ENCODE results near the gene CREBBP.
"Not testable (repeated sequence)": the region's sequence is repeated elsewhere in the genome, so short reads cannot be mapped to it uniquely, and the experiment has no call there.

Gene CREBBP

DNA sequence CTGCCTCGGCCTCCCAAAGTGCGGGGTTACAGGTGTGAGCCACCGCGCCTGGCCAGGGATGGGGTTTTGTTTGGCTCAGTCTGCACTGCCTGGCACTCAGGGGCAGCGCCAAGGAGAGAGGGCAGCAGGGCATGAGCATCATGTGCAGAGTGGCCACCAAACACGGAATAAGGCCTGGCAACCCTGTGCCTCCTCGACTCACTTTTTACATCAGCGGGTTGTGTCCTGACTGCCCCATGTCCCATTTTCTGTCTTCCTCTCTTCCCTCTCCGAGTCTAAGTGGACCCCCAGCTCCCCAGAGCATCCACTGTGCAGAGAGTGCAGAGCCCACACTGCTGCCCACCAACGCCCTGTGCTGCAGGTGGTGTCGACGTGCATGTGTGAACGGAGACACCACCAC is 145.0 kb downstream of the CREBBP start:
- no peak for DNase-seq (ENCODE audit: low read depth)

DNA sequence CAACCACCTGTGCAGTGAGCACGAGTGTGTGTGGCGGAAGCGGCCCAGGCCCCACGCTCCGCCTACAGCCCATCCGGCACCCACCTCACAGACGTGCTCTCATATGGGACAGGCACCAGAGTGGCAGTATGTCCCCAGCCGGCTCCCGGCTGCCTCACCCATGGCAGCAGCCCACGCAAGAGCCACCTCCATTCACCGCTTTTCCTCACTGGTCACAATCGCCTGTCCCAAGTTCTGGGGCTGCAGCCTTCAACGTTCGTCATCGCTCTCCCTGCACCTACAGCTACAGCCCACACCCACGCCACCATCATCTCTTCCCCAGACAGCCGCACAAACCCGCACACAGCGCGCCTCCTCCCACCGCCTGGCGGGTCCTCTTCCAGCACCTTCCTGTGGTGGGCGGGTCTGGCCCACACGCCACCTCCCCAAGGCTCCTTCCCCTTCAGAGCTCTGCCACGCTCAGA is 145.7 kb downstream of the CREBBP start:
- no peak for DNase-seq (ENCODE audit: low read depth)

DNA sequence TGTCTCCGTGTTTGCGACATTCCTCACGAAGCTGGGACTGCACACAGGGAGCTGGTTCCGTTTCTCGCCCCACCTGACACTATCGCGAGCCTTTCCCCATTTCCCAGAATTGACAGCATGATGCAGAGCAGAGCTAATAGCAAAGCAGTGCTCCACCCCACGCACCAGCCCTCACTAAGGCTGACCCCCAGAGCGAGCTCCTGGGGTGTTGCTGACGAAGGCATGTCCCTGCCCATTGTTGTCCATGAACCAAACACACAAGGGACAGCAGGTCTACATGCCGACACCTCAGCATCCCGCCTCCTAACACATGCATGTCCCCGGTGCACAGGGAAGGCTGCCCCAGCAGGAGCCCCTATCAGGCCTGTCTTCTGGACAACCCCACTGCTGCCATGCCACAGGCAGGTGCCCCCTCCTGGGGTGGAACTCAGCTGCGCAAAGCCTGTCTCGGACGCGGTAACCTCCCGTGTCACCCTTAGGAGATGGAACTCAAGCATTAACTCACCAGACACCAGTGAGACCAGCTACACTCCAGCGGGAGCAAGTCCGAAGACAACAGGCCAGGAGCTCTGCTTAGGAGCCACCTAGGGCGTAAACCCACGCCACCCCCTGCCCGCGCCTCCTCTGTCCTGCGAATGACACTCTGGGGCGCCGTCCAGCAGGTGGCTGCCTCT is 146.3 kb downstream of the CREBBP start:
- no peak for DNase-seq (ENCODE audit: low read depth)

DNA sequence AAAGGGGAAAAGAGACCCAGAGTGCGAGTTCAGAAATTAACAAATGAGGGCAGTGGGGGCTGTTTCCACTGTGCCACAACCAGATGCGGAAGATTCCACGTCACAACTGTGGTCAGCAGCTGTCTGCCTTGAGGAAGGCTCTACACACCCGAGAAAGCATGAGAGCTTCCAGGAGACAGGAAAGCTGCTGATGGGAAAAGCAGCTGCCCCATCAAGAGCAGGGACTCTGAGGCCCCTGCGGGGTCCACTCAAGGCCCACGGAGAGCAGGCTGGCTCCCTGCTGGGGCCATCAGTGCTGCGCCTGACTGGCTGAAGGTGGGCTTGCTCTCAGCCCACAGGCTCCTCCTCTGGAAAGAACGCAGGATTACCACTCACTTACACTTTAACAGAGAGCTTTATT is 148.3 kb downstream of the CREBBP start:
- no peak for DNase-seq (ENCODE audit: low read depth)

DNA sequence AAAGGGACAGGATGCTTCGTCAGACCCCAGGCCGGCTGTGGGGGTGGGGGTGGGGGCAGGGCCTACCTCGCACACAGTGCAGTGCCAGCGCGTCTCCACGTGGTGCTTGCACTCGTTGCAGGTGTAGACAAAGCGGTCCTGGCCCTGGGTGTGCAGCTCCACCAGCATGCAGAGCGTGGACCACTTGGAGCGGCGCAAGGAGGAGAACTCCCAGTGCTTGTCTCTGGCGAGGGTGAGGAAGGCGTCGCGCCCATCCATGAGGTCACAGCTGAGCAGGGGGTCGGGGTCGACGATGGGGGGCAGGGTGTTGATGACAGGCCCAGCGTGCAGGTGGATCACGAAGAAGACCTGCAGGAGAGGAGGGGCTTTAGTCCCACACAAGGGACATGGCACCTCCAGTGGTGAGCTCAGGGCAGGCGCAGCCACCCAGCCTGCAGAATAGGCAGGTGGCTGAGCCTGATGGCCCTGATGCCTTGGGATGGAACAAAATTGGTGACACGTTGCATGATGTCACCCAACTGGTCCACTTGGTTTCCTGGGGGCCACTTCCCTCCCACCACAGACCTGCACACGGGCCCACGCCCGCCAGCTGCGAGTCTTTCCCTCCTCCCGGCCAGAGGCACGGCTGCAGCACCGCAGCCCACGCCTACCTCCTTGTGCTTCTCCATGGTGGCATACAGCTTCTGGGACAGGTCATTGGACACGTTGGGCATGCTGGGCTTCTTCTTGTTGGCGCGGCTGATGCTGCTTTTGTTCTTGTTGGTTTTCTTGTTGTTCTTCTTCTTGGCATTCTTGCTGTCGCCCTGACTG is 149.2 kb downstream of the CREBBP start:
- no peak for DNase-seq (ENCODE audit: low read depth)

DNA sequence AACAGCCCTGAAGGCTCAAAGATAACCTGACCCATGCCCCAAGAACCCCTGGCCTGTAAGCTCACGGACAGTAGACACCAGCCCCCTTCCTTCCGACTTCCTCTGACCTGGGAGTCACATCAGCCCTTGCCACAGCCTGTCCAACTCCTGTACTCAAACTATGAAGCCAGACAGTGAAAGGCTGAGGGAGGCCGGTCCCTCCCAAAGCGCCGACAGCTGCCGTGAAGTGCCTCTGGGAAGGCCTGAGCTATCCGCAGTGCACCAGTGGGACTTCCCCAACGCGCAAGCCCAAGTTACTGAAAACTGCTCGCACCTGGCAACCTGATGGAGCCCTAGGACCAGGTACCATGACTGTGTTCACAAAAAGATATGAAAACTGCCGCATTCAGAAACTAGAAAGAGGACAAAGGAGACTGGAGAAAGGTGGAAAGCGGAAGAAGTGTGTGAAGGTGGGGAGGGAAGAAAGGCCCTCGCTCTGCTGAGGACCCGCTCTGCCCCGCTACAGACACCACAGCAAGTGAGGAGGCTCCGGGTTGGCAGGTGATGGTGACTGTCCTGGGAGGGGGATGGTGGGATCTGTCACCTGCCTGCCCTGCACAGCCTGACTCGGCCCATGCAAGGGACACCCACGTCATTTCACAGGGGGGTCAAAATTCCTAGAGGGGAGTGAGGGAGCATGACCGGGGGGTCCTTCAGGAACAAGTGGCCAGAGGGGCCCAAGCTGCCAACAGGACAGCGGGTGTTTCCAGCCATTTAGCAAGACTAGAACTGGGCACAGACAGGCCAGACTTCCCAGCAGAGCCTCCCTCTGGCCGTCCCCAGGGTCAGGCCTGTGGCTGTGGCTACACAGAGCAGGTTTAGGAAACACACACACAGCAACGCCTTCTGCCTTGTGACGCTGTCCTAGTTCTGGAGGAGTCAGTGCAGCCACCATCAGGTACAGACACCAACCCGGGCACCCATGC is 150.1 kb downstream of the CREBBP start:
- DNase-seq (ENCODE audit: low read depth) = no peak

DNA sequence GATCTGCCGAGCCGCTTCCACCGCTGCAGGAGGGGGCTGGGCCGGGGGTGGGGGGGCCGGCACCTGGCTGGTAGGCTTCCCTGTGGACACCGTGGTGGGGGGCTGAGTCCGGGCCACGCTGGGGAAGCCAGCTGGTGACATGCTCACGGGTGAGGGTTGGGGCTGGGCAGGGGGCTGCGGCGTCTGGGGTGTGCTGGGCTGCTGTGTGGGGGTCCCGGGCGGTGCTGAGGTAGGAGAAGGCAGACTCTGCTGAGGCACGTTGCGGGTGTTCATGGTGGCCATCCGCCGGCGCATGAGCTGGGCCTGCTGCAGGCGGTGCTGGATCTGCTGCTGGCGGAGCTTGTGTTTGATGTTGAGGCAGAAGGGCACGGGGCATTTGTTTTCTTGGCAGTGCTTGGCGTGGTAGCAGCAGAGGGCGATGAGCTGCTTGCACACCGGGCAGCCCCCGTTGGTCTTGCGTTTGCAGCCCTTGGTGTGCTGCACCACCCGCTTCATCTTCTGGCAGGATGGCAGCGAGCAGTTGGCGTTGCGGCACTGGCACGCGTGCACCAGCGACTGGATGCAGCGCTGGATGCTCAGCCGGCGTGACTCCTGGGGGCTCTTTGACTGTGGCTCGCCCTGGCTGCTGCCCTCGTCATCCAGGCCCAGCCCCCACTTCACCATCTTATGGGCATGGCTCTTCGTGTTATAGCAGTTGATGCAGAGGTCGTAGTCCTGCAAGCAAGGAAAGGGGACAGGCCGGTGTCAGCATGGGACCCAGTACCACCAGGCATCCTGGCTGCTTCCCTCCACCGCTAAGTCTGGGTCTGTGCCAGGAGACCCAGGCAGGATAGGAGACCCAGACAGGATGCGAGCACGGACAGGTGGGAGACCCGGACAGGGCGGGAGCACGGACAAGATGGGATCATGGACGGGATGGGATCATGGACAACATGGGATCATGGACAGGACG is 151.1 kb downstream of the CREBBP start:
- DNase-seq (ENCODE audit: low read depth) = no peak

DNA sequence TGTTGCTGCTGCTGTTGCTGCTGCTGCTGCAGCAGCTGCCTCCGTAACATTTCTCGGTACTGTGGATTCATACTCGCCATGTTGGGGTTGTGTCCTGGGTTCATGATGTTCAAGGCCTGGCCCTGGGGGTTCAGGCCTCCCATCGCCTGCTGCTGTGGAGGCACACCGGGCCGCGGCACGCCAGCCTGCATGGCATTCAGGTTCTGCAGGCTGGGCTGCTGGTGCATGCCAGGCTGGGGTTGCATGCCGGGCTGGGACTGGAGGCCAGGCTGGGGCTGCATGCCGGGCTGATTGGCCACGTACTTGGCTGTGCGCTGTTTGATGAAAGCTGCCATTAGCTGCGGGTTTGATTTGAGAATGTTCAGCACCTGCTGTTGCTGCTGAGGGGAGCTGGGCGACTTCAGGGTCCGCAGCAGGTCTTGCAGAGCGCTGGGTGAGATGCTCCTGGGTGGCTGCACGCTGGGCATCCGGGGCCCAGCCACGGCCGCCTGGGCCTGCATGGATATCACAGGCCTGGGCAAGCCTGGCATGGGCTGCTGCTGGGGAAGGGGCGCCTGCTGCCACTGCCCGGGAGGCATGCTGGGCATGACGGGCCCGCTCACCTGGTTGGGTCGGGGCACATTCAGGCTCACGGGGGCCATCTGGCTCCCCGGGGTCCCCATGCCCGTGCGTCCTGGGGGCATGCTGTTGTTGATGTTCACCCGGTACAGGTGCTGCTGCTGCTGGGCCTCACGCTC is 151.9 kb downstream of the CREBBP start:
- no peak for DNase-seq (ENCODE audit: low read depth)

DNA sequence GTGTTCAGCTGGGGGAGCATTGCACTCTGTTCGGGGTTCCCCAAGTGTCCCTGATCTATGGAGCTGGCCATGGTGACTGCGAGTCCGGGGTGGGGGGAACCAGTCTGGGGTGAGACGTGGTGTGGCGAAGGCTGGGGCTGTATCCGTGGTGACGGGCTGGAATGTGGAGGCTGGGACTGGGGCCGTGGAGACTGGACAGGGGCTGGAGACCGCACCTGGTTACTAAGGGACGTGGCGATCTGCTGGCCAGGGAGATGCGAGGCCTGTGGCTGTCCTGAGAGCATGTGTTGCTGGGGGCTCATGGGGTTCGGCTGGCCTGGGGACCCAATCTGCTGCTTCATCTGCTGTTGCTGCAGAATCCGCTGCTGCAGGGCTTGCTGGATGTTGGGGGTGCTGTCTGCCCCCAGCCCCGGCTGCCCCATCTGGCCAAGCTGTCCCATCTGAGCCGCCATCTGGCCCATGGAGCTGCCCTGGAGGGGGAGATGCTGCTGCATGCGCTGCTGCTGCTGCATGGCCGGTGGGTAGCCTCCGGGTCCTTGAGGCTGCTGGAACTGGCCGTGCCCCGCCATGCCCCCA is 152.6 kb downstream of the CREBBP start:
- DNase-seq (ENCODE audit: low read depth) = no peak

DNA sequence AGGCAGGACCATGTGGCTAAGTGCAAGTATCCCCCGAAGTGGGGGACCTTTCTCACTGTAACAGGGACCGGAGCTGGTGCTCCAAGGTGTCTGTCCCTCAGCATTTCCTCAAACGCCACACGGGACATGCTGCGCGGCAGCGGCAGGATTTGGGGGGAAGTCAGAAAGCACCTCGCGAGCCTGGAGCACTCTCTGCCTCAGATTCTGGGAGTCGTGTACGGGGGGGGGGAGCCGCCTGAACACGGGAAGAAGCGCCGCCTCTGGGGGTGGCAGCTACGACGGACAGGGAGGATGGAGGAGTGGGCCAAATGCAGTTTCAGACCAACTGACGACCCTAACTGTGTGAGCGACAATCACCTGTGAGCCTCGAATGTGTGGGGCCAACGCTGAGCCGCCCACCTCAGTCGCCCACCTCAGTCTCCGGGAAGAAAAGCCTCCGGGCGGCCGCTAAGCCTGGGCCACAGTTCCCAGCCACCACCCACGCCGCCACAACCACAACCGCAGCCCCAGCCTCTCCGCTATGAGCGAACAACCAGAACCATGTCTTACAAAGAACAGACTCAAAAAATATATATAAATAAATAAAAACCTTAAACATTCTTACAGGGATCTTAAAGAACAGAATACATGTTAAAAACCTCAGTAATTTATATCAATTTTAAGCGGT is 154.4 kb downstream of the CREBBP start:
- DNase-seq (ENCODE audit: low read depth) = no peak

DNA sequence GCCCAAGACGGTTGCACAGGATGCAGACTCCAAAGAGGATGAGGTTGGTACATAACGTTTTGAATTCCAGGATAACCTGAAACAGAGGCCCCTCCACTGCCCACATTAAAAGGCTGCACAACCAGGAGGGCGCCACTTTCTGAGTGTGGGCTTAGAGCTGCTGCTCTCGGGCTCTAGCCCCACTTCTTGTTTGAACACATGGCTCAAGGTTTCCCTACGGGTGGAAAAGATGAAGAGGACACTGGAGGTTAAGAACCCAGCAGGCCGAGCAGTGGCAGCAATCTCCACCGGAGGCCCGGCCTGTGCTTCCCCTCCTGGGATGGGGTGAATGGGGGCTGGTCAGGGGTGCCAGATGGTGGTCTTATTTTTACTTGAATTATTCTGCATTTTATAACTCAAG is 155.2 kb downstream of the CREBBP start:
- DNase-seq (ENCODE audit: low read depth) = no peak

DNA sequence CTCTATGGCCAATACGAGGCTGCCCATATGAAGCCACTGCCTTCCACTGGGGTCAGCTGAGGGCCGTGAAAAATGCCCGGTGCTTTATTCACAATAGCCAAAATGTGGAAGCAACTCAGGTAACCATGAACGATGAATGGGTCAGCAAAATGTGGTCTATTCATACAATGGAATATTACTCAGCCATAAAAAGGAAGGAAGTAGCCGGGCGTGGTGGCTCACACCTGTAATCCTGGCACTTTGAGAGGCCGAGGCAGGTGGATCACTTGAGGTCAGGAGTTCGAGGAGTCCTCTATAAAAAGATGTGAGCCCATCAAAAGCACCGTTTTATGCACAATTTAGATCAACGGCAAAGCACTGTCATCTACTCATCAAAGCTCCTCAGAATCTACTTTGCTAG is 158.0 kb downstream of the CREBBP start:
- DNase-seq (ENCODE audit: low read depth) = no peak

DNA sequence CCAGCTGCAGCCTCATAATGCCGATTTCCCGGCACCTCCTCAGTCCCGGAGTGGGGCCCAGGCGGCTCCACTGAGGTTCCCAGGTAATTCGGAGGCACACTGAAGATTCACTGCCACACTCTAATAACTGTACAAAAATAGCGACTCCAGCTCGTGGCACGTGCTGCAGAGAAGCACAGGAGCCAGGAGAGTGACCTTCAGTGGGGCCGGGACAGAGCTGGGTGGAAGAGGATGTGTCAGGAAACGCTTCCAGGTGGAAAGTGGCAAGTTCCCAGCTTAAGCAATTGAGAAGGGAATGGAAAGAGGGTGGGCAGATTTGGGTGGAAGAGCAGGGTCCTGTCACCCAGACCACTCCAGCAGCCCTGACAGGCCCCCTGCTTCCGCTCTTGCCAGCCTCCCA is 160.1 kb downstream of the CREBBP start:
- DNase-seq (ENCODE audit: low read depth) = no peak

DNA sequence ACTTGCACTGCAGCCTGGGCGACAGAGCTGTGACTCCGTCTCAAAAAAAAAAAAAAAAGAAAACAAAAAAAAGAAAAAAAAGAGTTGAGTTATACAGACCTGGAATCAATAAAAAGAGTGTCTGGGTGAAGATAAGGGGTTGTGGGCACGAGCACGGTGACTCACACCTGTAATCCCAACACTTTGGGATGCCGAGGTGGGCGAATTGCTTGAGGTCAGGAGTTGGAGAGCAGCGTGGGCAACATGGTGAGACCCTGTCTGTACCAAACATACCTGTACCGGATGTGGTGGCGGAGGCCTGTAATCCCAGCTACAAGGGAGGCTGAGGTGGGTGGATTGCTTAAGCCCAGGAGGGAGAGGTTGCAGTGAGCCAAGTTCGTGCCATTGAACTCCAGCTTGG is 161.9 kb downstream of the CREBBP start:
- no peak for DNase-seq (ENCODE audit: low read depth)

DNA sequence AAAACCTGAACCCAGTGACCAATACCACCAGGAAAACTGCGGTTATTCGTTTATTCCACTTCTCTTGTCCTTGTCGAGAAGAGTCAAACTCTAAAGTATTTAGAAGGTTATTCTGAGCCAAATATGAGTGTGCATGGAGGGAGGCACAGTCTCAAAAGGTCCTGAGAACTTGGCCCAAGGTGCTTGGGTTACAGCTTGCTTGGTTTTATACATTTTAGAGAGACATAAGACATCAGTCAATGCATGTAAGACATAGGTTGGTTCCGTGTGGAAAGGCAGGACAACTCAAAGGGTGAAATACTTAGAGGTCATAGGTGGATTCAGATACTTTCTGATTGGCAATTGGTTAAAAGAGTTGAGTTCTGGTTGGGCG is 162.5 kb downstream of the CREBBP start:
- DNase-seq (ENCODE audit: low read depth) = no peak

DNA sequence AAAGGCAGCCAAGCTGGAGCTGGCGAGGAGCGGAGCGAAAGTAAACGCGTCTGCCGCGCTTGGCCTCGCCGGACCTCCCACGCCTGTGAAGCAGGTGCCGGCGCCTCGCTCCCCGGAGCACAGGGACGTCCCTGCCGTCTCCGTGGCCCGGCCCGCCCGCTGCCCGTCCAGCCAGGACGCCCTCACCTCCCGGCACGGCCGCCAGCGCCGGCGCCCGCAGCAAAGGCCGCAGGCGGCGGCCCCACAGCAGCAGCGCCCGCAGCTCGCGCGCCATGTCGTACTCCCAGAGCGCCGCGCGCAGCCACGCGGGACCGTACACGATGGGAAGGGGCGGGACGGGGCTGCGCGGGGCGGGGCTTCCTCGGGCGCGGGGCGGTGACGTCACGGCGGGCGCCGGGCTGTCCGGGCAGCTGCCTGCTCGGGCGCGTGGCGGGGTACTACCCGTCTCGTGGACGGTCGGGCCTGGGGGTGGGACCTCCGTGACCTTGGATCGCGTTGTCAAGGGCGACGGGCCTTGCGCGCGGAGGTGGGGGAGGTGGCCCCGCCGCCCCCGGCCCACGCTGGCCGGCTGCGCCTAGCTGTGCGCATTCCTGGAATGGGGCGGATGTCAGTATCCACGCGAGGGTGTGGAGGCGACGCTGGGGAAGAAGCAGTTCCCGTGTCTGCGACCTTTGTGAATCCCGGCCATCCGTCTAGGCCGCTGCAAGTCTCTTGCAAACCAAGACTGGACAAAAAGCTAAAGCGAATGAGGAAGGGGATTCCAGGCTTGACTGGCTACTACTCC is 163.1 kb downstream of the CREBBP start, which contains the start of gene TRAP1:
Gene TRAP1, minus strand, starts transcription at position 290 of the 784 bp plus-strand sequence. Its CDS starts 16 bp downstream, at position 274.
- DNase-seq (ENCODE audit: low read depth) = peak; percentile 89

DNA sequence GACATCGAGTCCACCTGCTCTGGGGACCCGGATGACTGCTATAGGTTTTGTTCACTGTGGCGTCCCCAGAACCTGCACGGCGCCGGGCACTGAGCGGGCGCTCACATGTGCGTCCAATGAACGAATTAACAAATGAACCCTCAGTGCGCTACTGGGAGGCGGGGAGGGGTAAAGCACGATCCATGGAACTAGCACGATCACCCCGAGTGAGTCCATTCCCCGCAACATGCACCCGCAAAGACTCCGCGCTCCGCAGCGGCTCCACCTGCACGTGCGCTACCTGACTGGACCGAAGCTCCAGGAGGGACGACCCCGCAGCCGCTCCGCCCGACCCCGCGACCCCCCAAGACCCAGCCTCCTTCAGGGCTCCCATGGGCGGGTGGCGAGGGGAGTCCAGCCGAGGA is 163.7 kb downstream of the CREBBP start:
- no peak for DNase-seq (ENCODE audit: low read depth)

DNA sequence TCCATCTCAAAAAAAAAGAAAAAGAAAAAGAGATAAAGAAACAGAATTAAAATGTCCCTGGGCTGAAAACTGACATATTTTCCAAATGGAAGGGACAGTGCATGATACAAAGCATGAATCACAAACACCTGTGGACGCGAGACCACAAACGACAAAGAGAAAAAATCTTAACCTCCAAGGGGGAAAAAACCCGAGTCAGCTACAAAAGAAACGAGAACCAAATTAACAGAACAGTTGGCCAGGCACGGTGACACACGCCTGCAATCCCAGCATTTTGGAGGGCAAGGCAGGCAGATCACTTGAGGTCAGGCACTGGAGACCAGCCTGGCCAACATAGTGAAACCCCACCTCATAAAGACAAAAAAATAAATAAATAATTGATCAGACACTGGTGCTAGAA is 165.1 kb downstream of the CREBBP start:
- no peak for DNase-seq (ENCODE audit: low read depth)

DNA sequence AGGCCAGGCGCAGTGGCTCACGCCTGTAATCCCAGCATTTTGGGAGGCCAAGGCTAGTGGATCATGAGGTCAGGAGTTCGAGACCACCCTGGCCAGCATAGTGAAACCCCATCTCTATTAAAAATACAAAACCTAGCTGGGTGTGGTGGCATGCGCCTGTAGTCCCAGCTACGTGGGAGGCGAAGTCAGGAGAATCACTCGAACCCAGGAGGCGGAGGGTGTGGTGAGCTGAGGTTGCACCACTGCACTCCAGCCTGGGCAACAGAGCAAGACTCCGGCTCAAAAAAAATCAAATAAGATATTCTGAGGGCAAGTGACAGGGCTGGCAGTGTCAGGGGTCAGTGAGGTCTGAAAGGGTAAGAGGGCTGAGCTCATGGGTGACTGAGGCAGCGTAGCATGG is 166.1 kb downstream of the CREBBP start:
- DNase-seq (ENCODE audit: low read depth) = not testable (repeated sequence)
